WTC11 (cell line): ENCODE results near the gene HNRNPLL. TPM values are rescaled to one million over a fixed set of nuclear protein-coding genes. Genes with fewer than 3 reads are reported as not detected.

ENCODE experiments used
- ATAC-seq: fragments of 200-7000 bp; cut with Tn5 transposase; 2 replicates; pipeline ENCODE4 v1.10.0; 2021; ENCODE audit warnings: mild to moderate bottlenecking, moderate library complexity
- CTCF ChIA-PET: fragments of 300-600 bp; sonication (Branson Sonifier 250); formaldehyde crosslinking; loops from one replicate; lab custom pipeline; 2021; ENCODE audit warnings: antibody characterized with exemption; lab: Charles Lee
- POLR2A ChIA-PET: fragments of 350-600 bp; sonication (Branson Sonifier 250); formaldehyde crosslinking; loops from one replicate; lab custom pipeline; 2021; ENCODE audit warnings: antibody characterized with exemption; lab: Charles Lee
- DNase-seq: peaks from one replicate; pipeline ENCODE4 v3.0.0; 2021; ENCODE audit warnings: low spot score
- H3K27ac Mint-ChIP-seq: 2 replicates; pipeline ENCODE4 v1.8.0; 2021; ENCODE audit warnings: mixed read lengths
- H3K27me3 Mint-ChIP-seq: 2 replicates; pipeline ENCODE4 v1.8.0; 2021; ENCODE audit warnings: low read depth, mild to moderate bottlenecking, moderate library complexity, mixed read lengths
- H3K36me3 Mint-ChIP-seq: 2 replicates; pipeline ENCODE4 v1.8.0; 2021; ENCODE audit warnings: mixed read lengths
- H3K4me1 Mint-ChIP-seq: 2 replicates; pipeline ENCODE4 v1.8.0; 2022; ENCODE audit warnings: mixed read lengths
- H3K4me3 Mint-ChIP-seq: 2 replicates; pipeline ENCODE4 v1.8.0; 2021; ENCODE audit warnings: mild to moderate bottlenecking, moderate library complexity, mixed read lengths
- H3K9me3 Mint-ChIP-seq: 2 replicates; pipeline ENCODE4 v1.8.0; 2021; ENCODE audit warnings: mixed read lengths
- ESRRA ChIP-seq: sonication (generic); formaldehyde crosslinking; IDR thresholded peaks from 2 replicates; pipeline ENCODE4 v1.8.1; 2022; ENCODE audit warnings: mild to moderate bottlenecking, missing genetic modification reagents, borderline replicate concordance
- ETV6 ChIP-seq: sonication (generic); formaldehyde crosslinking; IDR thresholded peaks from 2 replicates; pipeline ENCODE4 v1.8.1; 2022; ENCODE audit warnings: mild to moderate bottlenecking, missing genetic modification reagents
- FOXP1 ChIP-seq: sonication (generic); formaldehyde crosslinking; IDR thresholded peaks from 2 replicates; pipeline ENCODE4 v1.8.0; 2022; ENCODE audit warnings: missing genetic modification reagents, mild to moderate bottlenecking, moderate library complexity, borderline replicate concordance
- GRHL2 ChIP-seq: fragments of 250-450 bp; sonication (Bioruptor Pico); IDR thresholded peaks from 2 replicates; pipeline ENCODE4 v1.8.0; 2022; ENCODE audit warnings: mild to moderate bottlenecking, moderate library complexity; ENCODE audit not compliant: insufficient replicate concordance, severe bottlenecking
- GTF2I ChIP-seq: fragments of 250-450 bp; sonication (Bioruptor Pico); conservative IDR thresholded peaks from 2 replicates; pipeline ENCODE4 v1.4.0; 2021; ENCODE audit warnings: mild to moderate bottlenecking
- HMGA2 ChIP-seq: fragments of 250-450 bp; sonication (Bioruptor Pico); IDR thresholded peaks from 2 replicates; pipeline ENCODE4 v1.4.0; 2021; ENCODE audit warnings: mild to moderate bottlenecking, moderate library complexity
- IRF2 ChIP-seq: sonication (generic); formaldehyde crosslinking; IDR thresholded peaks from 2 replicates; pipeline ENCODE4 v1.8.0; 2022; ENCODE audit warnings: low read depth, missing genetic modification reagents, borderline replicate concordance
- JUN ChIP-seq: sonication (generic); formaldehyde crosslinking; IDR thresholded peaks from 2 replicates; pipeline ENCODE4 v1.8.0; 2023; ENCODE audit warnings: mild to moderate bottlenecking, missing genetic modification reagents
- NFATC4 ChIP-seq: fragments of 250-450 bp; sonication (Bioruptor Pico); IDR thresholded peaks from 2 replicates; pipeline ENCODE4 v1.9.0; 2021; ENCODE audit warnings: mild to moderate bottlenecking
- total RNA-seq: library from RNA; stranded (reverse); gene quantifications from 3 replicates; pipeline ENCODE4 v1.2.3, GENCODE V29; 2021
- TF ChIP-seq, protein P1 (sequence below): sonication (generic); formaldehyde crosslinking; IDR thresholded peaks from 2 replicates; pipeline ENCODE4 v1.8.1; 2023; ENCODE audit warnings: mild to moderate bottlenecking, moderate library complexity, missing genetic modification reagents
- TF ChIP-seq, protein P2 (sequence below): fragments of 250-450 bp; sonication (Bioruptor Pico); IDR thresholded peaks from 2 replicates; pipeline ENCODE4 v1.9.0; 2021; ENCODE audit warnings: mild to moderate bottlenecking
- TF ChIP-seq, protein P3 (sequence below): sonication (generic); formaldehyde crosslinking; IDR thresholded peaks from 2 replicates; pipeline ENCODE4 v1.8.1; 2022; ENCODE audit warnings: low read depth, missing genetic modification reagents, borderline replicate concordance
- TF ChIP-seq, protein P4 (sequence below): sonication (generic); formaldehyde crosslinking; IDR thresholded peaks from 2 replicates; pipeline ENCODE4 v1.8.1; 2022; ENCODE audit warnings: low read depth, mild to moderate bottlenecking, moderate library complexity, missing genetic modification reagents, borderline replicate concordance
- TF ChIP-seq, protein P5 (sequence below): sonication (generic); formaldehyde crosslinking; IDR thresholded peaks from 2 replicates; pipeline ENCODE4 v1.8.0; 2023; ENCODE audit warnings: mild to moderate bottlenecking, missing genetic modification reagents
- TF ChIP-seq, protein P6 (sequence below): sonication (generic); formaldehyde crosslinking; IDR thresholded peaks from 2 replicates; pipeline ENCODE4 v1.8.1; 2022; ENCODE audit warnings: missing genetic modification reagents, borderline replicate concordance
- TF ChIP-seq, protein P7 (sequence below): sonication (generic); formaldehyde crosslinking; IDR thresholded peaks from 2 replicates; pipeline ENCODE4 v1.8.0; 2022; ENCODE audit warnings: mild to moderate bottlenecking, missing genetic modification reagents
- TF ChIP-seq, protein P8 (sequence below): sonication (generic); formaldehyde crosslinking; IDR thresholded peaks from 2 replicates; pipeline ENCODE4 v1.8.0; 2022; ENCODE audit warnings: missing genetic modification reagents
- TF ChIP-seq, protein P9 (sequence below): sonication (generic); formaldehyde crosslinking; IDR thresholded peaks from 2 replicates; pipeline ENCODE4 v1.8.1; 2023; ENCODE audit warnings: mild to moderate bottlenecking, missing genetic modification reagents

HNRNPLL gene
- total RNA-seq, 1 experiment from 2014 or later, result 65.3 TPM

DNA sequence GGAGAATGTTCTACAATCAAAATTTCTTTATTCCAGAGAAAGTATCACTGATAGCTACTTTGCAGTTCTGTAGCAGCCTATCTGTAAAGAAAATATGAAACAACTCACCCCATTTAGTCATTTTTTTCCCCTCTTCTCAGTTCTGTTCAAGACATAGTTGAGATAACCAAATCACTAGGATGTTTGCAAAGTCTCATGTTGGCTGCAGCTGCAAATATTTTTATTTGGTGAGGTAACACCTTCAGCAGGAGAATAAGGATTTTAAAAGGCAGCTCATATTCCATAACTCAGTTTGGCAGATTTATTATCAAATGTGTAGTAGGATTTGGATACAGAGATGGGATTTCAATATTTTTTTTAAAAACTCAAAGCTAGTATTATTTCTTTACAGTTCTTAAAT is 41.0 kb downstream of the HNRNPLL start:
- ChIA-PET POLR2A (no interaction called here), CTCF (no interaction called here)
- Mint-ChIP-seq H3K27ac (no peak overlapping the region), H3K27me3 (no peaks in the 10 kb centered on the region), H3K4me3 (no peak overlapping the region), H3K4me1 (no peaks in the 10 kb centered on the region), H3K9me3 (no peaks in the 10 kb centered on the region), H3K36me3 (peaks cover 39% of the 10 kb centered on the region)
- DNase-seq, result no peak
- TF ChIP-seq HMGA2 (CRISPR knock-in tag) (no peak), GTF2I (CRISPR knock-in tag) (no peak), ETV6 (no peak), GRHL2 (CRISPR knock-in tag) (no peak), JUN (CRISPR knock-in tag) (no peak), ESRRA (no peak), FOXP1 (CRISPR knock-in tag) (no peak), IRF2 (CRISPR knock-in tag) (no peak), NFATC4 (no peak)
- TF ChIP-seq, protein P1, sequence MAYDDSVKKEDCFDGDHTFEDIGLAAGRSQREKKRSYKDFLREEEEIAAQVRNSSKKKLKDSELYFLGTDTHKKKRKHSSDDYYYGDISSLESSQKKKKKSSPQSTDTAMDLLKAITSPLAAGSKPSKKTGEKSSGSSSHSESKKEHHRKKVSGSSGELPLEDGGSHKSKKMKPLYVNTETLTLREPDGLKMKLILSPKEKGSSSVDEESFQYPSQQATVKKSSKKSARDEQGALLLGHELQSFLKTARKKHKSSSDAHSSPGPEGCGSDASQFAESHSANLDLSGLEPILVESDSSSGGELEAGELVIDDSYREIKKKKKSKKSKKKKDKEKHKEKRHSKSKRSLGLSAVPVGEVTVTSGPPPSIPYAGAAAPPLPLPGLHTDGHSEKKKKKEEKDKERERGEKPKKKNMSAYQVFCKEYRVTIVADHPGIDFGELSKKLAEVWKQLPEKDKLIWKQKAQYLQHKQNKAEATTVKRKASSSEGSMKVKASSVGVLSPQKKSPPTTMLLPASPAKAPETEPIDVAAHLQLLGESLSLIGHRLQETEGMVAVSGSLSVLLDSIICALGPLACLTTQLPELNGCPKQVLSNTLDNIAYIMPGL (CRISPR knock-in tag), result no peak
- TF ChIP-seq, protein P2, sequence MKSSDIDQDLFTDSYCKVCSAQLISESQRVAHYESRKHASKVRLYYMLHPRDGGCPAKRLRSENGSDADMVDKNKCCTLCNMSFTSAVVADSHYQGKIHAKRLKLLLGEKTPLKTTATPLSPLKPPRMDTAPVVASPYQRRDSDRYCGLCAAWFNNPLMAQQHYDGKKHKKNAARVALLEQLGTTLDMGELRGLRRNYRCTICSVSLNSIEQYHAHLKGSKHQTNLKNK (CRISPR knock-in tag), result no peak
- TF ChIP-seq, protein P3, sequence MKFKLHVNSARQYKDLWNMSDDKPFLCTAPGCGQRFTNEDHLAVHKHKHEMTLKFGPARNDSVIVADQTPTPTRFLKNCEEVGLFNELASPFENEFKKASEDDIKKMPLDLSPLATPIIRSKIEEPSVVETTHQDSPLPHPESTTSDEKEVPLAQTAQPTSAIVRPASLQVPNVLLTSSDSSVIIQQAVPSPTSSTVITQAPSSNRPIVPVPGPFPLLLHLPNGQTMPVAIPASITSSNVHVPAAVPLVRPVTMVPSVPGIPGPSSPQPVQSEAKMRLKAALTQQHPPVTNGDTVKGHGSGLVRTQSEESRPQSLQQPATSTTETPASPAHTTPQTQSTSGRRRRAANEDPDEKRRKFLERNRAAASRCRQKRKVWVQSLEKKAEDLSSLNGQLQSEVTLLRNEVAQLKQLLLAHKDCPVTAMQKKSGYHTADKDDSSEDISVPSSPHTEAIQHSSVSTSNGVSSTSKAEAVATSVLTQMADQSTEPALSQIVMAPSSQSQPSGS (CRISPR knock-in tag), result no peak
- TF ChIP-seq, protein P4, sequence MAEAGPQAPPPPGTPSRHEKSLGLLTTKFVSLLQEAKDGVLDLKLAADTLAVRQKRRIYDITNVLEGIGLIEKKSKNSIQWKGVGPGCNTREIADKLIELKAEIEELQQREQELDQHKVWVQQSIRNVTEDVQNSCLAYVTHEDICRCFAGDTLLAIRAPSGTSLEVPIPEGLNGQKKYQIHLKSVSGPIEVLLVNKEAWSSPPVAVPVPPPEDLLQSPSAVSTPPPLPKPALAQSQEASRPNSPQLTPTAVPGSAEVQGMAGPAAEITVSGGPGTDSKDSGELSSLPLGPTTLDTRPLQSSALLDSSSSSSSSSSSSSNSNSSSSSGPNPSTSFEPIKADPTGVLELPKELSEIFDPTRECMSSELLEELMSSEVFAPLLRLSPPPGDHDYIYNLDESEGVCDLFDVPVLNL (CRISPR knock-in tag), result no peak
- TF ChIP-seq, protein P5, sequence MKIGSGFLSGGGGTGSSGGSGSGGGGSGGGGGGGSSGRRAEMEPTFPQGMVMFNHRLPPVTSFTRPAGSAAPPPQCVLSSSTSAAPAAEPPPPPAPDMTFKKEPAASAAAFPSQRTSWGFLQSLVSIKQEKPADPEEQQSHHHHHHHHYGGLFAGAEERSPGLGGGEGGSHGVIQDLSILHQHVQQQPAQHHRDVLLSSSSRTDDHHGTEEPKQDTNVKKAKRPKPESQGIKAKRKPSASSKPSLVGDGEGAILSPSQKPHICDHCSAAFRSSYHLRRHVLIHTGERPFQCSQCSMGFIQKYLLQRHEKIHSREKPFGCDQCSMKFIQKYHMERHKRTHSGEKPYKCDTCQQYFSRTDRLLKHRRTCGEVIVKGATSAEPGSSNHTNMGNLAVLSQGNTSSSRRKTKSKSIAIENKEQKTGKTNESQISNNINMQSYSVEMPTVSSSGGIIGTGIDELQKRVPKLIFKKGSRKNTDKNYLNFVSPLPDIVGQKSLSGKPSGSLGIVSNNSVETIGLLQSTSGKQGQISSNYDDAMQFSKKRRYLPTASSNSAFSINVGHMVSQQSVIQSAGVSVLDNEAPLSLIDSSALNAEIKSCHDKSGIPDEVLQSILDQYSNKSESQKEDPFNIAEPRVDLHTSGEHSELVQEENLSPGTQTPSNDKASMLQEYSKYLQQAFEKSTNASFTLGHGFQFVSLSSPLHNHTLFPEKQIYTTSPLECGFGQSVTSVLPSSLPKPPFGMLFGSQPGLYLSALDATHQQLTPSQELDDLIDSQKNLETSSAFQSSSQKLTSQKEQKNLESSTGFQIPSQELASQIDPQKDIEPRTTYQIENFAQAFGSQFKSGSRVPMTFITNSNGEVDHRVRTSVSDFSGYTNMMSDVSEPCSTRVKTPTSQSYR (CRISPR knock-in tag), result no peak
- TF ChIP-seq, protein P6, sequence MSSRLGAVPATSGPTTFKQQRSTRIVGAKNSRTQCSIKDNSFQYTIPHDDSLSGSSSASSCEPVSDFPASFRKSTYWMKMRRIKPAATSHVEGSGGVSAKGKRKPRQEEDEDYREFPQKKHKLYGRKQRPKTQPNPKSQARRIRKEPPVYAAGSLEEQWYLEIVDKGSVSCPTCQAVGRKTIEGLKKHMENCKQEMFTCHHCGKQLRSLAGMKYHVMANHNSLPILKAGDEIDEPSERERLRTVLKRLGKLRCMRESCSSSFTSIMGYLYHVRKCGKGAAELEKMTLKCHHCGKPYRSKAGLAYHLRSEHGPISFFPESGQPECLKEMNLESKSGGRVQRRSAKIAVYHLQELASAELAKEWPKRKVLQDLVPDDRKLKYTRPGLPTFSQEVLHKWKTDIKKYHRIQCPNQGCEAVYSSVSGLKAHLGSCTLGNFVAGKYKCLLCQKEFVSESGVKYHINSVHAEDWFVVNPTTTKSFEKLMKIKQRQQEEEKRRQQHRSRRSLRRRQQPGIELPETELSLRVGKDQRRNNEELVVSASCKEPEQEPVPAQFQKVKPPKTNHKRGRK (CRISPR knock-in tag), result no peak
- TF ChIP-seq, protein P7, sequence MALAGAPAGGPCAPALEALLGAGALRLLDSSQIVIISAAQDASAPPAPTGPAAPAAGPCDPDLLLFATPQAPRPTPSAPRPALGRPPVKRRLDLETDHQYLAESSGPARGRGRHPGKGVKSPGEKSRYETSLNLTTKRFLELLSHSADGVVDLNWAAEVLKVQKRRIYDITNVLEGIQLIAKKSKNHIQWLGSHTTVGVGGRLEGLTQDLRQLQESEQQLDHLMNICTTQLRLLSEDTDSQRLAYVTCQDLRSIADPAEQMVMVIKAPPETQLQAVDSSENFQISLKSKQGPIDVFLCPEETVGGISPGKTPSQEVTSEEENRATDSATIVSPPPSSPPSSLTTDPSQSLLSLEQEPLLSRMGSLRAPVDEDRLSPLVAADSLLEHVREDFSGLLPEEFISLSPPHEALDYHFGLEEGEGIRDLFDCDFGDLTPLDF (CRISPR knock-in tag), result no peak
- TF ChIP-seq, protein P8, sequence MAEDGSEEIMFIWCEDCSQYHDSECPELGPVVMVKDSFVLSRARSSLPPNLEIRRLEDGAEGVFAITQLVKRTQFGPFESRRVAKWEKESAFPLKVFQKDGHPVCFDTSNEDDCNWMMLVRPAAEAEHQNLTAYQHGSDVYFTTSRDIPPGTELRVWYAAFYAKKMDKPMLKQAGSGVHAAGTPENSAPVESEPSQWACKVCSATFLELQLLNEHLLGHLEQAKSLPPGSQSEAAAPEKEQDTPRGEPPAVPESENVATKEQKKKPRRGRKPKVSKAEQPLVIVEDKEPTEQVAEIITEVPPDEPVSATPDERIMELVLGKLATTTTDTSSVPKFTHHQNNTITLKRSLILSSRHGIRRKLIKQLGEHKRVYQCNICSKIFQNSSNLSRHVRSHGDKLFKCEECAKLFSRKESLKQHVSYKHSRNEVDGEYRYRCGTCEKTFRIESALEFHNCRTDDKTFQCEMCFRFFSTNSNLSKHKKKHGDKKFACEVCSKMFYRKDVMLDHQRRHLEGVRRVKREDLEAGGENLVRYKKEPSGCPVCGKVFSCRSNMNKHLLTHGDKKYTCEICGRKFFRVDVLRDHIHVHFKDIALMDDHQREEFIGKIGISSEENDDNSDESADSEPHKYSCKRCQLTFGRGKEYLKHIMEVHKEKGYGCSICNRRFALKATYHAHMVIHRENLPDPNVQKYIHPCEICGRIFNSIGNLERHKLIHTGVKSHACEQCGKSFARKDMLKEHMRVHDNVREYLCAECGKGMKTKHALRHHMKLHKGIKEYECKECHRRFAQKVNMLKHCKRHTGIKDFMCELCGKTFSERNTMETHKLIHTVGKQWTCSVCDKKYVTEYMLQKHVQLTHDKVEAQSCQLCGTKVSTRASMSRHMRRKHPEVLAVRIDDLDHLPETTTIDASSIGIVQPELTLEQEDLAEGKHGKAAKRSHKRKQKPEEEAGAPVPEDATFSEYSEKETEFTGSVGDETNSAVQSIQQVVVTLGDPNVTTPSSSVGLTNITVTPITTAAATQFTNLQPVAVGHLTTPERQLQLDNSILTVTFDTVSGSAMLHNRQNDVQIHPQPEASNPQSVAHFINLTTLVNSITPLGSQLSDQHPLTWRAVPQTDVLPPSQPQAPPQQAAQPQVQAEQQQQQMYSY (CRISPR knock-in tag), result no peak
- TF ChIP-seq, protein P9, sequence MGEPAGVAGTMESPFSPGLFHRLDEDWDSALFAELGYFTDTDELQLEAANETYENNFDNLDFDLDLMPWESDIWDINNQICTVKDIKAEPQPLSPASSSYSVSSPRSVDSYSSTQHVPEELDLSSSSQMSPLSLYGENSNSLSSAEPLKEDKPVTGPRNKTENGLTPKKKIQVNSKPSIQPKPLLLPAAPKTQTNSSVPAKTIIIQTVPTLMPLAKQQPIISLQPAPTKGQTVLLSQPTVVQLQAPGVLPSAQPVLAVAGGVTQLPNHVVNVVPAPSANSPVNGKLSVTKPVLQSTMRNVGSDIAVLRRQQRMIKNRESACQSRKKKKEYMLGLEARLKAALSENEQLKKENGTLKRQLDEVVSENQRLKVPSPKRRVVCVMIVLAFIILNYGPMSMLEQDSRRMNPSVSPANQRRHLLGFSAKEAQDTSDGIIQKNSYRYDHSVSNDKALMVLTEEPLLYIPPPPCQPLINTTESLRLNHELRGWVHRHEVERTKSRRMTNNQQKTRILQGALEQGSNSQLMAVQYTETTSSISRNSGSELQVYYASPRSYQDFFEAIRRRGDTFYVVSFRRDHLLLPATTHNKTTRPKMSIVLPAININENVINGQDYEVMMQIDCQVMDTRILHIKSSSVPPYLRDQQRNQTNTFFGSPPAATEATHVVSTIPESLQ (CRISPR knock-in tag), result no peak
- no peak for ATAC-seq
